LNCaP clone FGC (cell line): Measurements from ENCODE around the gene FAM228A.

Experiments
- DNase-seq: peaks from one replicate; pipeline ENCODE4 v3.0.0-alpha.2; 2011; ENCODE audit warnings: low read depth
- H3K4me3 ChIP-seq: 2 replicates; pipeline ENCODE4 v1.5.1; 2011; ENCODE audit warnings: mild to moderate bottlenecking, low read depth, low read length, control low read depth
- CTCF ChIP-seq: IDR thresholded peaks from 2 replicates; pipeline ENCODE4 v1.5.1; 2012; ENCODE audit warnings: mild to moderate bottlenecking; ENCODE audit not compliant: control insufficient read depth, insufficient read depth; ENCODE audit errors: extremely low read depth

Gene FAM228A

GRCh38 chr2:24233321-24233720 lies 58.5 kb downstream of the FAM228A start:
- DNase-seq = no peak
- TF ChIP-seq CTCF = no peak
- no peak overlapping the region for H3K4me3 ChIP-seq

DNA sequence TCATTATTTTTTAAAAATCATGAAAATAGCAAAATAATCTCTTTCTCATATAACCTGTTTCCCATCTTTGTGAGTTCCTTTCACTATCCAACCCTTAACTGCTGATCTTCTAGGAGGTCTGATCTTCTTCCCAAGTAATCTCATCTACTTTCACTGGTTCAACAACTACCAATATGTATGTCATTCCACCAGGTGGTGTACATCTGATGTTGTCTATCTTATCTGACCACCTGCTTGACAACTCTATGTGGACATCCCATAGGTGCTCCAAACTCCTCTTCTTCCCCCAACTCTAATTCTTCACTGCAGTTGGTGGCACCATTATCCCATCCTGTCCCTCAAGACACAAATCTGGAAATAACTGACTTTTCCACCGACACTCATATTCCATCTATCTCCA lies 62.5 kb downstream of the FAM228A start:
- TF ChIP-seq CTCF = no peak
- no peak overlapping the region for H3K4me3 ChIP-seq
- no peak for DNase-seq

GRCh38 chr2:24238158-24238557 lies 63.3 kb downstream of the FAM228A start:
- no peak overlapping the region for H3K4me3 ChIP-seq
- no peak for DNase-seq
- no peak for TF ChIP-seq CTCF

DNA sequence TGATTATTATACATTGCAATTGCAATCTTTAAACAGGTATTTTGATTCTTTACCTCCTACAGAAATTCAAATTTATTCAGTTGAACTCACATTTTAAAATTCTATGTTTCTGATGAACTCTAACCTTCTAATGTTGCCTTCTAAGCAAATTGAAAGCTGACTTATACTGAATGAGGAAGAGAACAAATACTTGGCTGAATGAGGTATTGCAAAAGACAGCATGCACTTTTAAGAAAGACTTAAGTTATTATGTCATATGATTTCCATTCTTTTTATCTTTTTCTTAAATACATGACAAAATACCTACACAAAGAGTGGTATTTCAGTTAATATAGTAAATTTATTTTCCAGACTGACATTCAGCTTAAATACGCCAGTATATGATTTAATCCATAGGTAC lies 64.7 kb downstream of the FAM228A start:
- no peak for TF ChIP-seq CTCF
- H3K4me3 ChIP-seq = no peak overlapping the region
- DNase-seq = no peak
